ENCODE results near the gene AGO4.

GRCh38 chr1:35835398-35835797 lies 27.6 kb downstream of the AGO4 start:
- TF ChIP-seq POLR2A (IDR thresholded peaks at IDR 0.05) (no peak), CTCF (IDR thresholded peaks at IDR 0.05 in 4 of 5, conservative IDR thresholded peaks at IDR 0.05 in 1 of 5) (no peak)
